HG03139 (cell line): Measurements from ENCODE around the gene RPL36.

Experiments used
- ATAC-seq: cut with Tn5 transposase; IDR thresholded peaks from one replicate; pipeline ENCODE4 v1.9.1; 2021; ENCODE audit not compliant: unreplicated experiment

RPL36 gene

GRCh38 chr19:5673752-5674151, 16.3 kb upstream of the RPL36 start:
- no peak for ATAC-seq

- no peak for ATAC-seq
Measured at GRCh38 chr19:5674714-5675113, 15.4 kb upstream of the RPL36 start.

DNA sequence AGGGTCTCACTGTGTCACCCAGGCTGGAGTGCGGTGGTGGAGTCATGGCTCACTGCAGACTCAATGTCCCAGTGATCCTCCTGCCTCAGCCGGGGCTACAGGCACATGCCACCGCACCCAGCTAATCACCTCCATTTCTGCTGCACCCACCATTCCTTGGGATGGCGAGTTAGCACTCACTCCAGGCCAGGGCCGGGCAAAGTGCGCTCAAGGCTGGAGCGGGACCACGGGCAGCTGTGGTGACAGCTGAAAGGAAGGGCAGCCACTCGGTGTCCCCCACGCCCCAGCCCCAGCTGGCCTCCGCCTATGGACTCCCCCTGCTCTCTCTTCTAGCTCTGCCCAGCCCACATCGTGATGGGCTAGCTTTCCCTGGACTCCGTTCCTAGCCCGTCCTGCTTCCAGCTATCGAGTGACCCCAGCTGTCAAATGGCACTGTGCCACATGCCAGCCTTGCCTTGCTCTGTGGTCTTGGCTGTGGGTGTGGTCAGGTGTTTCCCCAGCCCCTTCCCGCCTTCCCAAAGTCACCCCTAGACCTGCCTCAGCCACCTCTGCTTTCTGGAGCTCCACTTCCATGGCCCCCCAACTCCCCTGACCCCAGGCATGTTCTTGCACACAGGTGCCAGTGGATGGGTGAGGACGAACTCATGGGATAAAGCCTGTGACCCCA, 13.9 kb upstream of the RPL36 start:
- no peak for ATAC-seq

DNA sequence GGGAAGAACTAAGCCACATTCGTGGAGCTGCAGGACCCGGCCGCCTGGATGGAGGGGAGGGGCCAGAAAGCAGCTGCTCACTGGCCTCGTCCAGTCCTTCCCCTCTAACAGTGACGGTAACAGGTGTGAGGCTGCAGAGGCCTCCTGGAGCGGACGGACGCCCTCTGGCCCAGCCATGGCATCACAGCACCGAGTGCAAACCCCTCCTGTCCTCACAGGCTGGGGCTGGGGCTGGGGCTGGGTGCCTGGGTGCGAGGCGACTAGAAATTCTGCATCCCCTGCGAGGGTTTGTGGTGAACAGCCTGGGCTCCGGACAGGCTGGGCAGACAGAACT, 13.4 kb upstream of the RPL36 start:
- no peak for ATAC-seq

GRCh38 chr19:5677136-5677535, 13.0 kb upstream of the RPL36 start:
- no peak for ATAC-seq

DNA sequence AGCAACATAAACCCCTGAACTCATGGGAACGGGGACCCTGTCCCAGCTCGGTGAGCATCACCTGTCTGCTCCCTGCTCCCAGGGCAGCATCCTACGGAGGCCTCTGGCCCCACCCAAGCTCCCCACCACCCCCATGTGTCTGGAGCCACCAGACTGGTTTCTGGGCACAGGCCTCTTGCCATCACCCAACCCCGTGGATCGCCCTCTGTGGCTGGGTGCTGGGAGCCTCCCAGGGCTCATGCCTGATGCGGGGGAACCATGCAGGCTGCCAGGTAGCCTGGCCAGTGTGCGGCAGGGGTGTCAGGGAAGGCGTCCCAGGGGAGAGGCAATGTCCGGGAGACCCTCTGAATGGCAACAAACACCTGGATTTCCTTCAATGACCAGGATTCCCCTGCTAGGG, 12.5 kb upstream of the RPL36 start:
- no peak for ATAC-seq

DNA sequence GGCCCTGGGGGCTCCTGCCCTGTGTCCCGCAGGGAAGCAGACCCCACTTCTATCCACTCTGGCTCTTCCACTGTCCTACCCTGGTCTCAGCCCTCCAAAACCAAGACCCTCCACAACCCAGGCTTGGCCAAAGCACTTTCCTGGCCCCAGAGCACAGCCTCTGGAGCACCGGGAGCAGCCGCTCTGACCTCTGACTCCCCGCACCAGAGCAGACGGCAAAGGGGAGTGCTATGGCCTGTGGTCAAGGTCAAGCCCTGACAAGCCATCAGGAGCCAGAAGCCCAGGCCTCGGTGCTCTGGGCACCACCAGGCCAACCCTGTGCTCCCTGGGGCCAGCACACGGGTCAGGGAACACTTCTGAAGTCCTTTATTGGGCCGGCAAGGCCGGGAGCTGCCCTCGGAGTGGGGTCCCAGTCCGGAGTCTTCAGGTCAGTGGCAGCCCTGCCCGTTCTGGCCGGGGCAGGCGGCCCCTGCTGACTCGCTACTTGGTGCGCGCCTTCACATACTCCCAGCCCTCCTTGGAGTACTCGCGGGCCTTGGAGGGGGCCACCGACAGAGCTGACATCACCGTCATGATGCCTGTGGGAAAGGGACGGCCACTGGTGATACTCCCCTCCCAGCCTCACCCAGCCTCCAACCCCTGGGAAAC, 11.9 kb upstream of the RPL36 start:
- no peak for ATAC-seq

GRCh38 chr19:5679289-5680083, 10.6 kb upstream of the RPL36 start:
- no peak for ATAC-seq

DNA sequence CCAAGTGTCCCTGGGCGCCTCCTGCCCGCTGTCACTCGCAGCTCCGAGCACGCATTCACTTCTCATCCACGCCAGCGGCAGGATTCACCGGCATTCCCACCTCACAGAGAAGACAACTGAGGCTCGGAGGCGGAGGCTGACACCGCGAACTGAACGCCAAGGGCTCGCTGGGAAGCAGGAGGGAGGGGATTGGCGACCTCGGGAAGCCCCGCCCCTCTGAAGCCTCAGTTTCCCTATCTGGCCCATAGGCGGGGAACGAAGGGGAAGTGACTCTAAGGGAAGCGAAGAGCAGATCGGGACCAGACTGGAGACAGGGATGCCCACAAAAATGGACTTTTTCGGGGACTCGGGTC, 10.0 kb upstream of the RPL36 start:
- no peak for ATAC-seq

DNA sequence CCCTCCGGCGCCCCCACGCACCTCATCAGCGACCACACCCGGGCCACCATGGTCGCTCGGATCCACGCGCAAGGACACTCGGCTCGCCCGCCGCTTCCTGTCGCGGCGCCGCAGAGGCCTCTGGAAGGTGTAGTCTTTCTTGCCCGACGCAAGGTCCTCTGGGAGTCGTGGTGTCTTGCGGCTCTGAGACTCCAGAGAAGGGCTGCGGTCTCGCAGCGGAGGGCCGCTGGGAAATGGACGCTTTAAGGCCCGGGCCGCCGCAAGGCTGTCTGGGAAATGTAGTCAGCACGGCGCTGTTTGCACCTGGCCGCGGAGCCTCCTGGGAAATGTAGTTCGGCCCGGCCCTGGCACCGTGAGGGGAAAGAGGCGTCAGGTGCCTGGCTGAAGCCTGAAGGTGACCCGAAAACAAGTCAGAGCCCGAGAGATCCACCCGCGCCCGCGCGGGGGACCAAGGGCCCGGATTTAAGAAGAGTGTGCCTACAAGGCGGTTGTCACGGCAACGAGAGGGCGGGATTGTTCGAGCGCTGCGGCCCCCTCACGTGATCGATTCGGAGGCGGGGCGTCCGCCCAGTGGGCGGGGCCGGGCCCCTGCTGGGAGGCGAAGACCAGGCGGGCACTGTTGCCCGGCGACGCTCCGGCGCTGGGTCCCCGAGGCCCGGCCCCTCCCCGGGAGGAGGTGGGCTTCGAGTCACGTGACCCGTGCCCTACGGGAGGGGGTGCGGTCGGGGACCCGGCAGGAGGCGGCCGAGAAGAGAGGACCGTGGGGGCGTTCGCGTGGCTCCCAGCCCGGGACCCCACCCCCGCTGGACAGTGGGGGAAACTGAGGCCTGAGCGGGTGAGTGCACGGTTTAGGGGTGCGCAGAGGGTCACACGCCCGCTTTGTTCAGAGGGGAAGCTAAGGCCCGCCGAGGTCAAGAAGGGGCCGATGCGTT, 9.4 kb upstream of the RPL36 start, which contains the start of the genes HSD11B1L and MICOS13:
Gene HSD11B1L, plus strand, starts transcription at position 591 of the 932 bp plus-strand sequence. CDS start 3,806 bp downstream, outside the sequence.
Gene MICOS13, minus strand, starts transcription at position 80 of the 932 bp plus-strand sequence. Its CDS starts 30 bp downstream, at position 50.
- peak; percentile 85 for ATAC-seq

GRCh38 chr19:5681391-5682106, 8.5 kb upstream of the RPL36 start:
- no peak for ATAC-seq

DNA sequence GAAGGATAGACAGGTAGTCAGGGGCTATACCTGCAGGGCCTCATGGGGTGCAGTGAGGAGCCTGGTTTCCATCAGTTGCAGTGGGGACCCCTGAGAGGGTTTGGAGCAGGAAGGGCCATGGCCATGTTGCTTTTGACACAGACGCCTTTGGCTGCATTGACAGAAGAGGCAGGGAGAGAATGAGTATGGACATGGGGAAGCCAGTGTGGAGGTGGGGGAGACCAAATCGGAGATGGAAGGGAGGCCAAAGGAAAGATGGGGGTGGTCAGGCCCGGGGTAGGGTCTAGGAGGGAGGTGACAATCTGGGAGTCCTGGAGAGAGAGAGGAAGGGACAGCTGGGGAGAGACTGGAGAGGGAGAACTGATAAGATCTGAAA, 8.0 kb upstream of the RPL36 start:
- ATAC-seq: no peak

- ATAC-seq: no peak
Measured at GRCh38 chr19:5683177-5683886, 6.8 kb upstream of the RPL36 start.

DNA sequence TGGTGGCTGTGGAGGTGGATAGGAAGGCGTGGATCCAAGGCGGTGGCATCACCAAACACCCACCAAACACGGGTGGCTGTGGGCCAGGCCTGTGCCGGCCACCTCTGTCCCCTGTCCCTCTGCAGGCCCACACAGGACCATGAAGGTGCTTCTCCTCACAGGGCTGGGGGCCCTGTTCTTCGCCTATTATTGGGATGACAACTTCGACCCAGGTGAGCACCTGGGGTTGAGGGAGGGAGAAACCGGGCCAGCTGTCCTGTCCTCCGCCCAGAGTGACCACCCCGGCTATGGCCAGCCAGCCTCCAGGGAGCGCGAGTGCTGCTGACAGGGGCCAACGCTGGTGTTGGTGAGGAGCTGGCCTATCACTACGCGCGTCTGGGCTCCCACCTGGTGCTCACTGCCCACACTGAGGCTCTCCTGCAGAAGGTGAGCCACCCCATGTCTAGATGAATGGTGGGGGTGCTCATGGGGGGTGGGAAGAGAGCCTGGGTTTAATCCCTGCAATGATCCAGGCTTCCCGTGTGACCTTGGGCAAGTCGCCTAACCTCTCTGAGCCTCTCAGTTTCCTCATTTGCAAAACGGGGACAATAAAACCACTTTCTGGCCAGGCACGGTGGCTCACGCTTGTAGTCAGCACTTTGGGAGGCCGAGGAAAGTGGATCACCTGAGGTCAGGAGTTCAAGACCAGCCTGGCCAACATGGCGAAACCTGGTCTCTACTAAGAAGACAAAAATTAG, 5.2 kb upstream of the RPL36 start:
- ATAC-seq: no peak

GRCh38 chr19:5686326-5686646, 3.8 kb upstream of the RPL36 start:
- no peak for ATAC-seq

DNA sequence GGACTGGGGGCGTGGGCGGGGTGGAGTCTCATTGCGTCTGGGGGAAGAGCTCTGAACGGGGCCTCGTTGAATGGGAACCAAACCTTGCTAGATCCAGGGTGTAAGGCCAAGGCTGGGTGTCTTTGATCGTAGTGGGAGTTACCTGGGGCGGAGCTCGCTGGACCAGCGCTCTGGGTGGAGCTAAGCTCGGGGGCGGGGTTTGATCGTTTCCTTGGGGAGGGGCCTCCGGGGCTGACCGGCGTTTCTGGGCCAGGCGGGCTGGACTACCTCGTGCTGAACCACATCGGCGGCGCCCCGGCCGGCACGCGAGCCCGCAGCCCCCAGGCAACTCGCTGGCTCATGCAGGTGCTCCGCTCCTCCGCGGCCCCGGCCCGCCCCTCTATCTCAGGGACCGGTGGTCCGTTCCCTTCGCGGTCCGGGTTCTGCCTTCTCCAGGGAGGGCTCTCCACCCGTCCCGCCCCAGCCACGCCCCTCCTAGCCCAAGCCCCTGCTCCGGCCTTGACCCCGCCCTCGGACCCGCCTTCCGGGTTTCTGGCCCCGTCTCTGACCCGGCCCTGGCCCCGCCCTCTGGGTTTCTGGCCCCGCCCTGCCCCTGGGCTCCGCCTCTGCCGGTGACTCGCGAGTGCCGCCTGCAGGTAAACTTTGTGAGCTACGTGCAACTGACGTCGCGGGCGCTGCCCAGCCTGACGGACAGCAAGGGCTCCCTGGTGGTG, 3.3 kb upstream of the RPL36 start:
- ATAC-seq: peak; percentile 47

- no peak for ATAC-seq
Measured at GRCh38 chr19:5687360-5688198, 2.5 kb upstream of the RPL36 start.
